Thymus (tissue), 11 donors: ENCODE measurements around the gene PSMA5. TPM values are rescaled to one million over a fixed set of nuclear protein-coding genes. Genes with fewer than 3 reads are reported as not detected.

Experiments
- DNase-seq, 9 donors: peaks; one replicate each; pipeline ENCODE4 v3.0.0-alpha.2; 2013; ENCODE audit warnings: low spot score in 9 of 9, low read depth in 6 of 9, missing footprints in 1 of 9
- H3K27ac ChIP-seq, 2 donors: one replicate each; pipeline ENCODE4 v1.5.1; 2013; ENCODE audit warnings: control low read depth in 1 of 2, low read depth in 1 of 2, low read length in 1 of 2, mild to moderate bottlenecking in 1 of 2, moderate library complexity in 1 of 2
- H3K27me3 ChIP-seq, 2 donors: one replicate each; pipeline ENCODE4 v1.5.1; 2013; ENCODE audit warnings: low read length in 1 of 2; ENCODE audit not compliant: control insufficient read depth in 2 of 2, insufficient read depth in 1 of 2
- H3K36me3 ChIP-seq, 2 donors: one replicate each; pipeline ENCODE4 v1.5.1; 2013; ENCODE audit warnings: low read length in 1 of 2, mild to moderate bottlenecking in 1 of 2, moderate library complexity in 1 of 2; ENCODE audit not compliant: control insufficient read depth in 2 of 2, insufficient read depth in 2 of 2
- H3K4me1 ChIP-seq, 2 donors: one replicate each; pipeline ENCODE4 v1.5.1; 2013; ENCODE audit warnings: low read length in 2 of 2; ENCODE audit not compliant: control insufficient read depth in 2 of 2, insufficient read depth in 2 of 2
- H3K4me3 ChIP-seq, 2 donors: one replicate each; pipeline ENCODE4 v1.5.1; 2013; ENCODE audit warnings: low read length in 2 of 2, control low read depth in 1 of 2, mild to moderate bottlenecking in 1 of 2
- H3K9me3 ChIP-seq, 2 donors: one replicate each; pipeline ENCODE4 v1.5.1; 2013; ENCODE audit warnings: low read length in 1 of 2, mild to moderate bottlenecking in 1 of 2; ENCODE audit not compliant: control insufficient read depth in 2 of 2, insufficient read depth in 1 of 2
- WGBS: extraction: QIAGEN DNeasy Blood & Tissue Kit; methylation state at CpG from one replicate; pipeline ENCODE4 v1.1.7; 2013; 5-methylcytosine and 5-hydroxymethylcytosine counted together
- polyA plus RNA-seq: library from polyadenylated mRNA; stranded (reverse); fragments of 200-250 nt; gene quantifications from one replicate; pipeline ENCODE4 v1.2.3, GENCODE V29; 2013
- total RNA-seq: library from RNA; stranded (reverse); fragments of 120-200 nt; gene quantifications from one replicate; pipeline ENCODE4 v1.2.4, GENCODE V29; 2013
- donor health status: healthy.

PSMA5 gene
- total and polyA plus RNA-seq, 2 donors: 72.3 to 144 TPM

DNA sequence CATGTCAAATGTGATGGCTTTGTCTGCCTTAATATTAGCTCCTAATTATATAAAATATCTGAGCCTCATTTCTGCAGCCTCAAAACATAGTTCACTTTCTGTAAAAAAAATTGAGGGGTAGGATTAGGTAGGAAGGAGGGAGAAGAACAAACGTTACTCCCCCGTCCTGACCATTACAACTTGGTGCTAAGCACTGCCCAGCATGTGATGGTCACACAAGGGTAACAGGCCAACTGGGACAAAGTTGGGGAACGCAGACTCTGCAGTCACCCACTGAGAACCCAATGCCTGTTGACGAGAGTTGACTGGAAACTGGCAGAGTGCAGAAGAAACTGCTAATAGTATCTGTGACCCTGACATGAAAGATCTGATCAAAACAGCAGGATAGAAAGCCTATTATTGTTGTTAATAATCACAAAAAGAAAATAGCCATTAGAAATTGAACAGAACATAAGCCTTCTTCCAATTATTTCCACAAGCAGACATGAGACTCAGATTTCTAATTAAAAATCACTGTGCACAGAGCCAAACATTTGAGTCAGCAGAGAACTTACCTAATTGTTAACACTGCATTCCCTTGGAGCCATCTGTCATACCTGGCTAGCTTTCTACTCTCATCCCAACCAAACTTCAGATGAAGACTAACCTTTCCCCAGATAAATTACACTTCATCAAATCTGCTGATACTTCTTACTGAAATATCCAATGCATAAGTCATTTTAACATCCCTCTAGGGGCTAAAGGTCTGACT is 34.0 kb downstream of the PSMA5 start:
- H3K4me3 ChIP-seq: no peak overlapping the region
- 97% methylated on average over 4 of the region's 4 CpGs for WGBS
- peaks cover 5 to 9% of the 10 kb centered on the region in 2 donors for H3K4me1 ChIP-seq
- H3K27ac ChIP-seq: no peak overlapping the region
- DNase-seq: no peak
- peaks cover 3 to 10% of the 10 kb centered on the region in 2 donors for H3K27me3 ChIP-seq
- H3K36me3 ChIP-seq: no peaks in the 10 kb centered on the region
- H3K9me3 ChIP-seq: no peaks in the 10 kb centered on the region

DNA sequence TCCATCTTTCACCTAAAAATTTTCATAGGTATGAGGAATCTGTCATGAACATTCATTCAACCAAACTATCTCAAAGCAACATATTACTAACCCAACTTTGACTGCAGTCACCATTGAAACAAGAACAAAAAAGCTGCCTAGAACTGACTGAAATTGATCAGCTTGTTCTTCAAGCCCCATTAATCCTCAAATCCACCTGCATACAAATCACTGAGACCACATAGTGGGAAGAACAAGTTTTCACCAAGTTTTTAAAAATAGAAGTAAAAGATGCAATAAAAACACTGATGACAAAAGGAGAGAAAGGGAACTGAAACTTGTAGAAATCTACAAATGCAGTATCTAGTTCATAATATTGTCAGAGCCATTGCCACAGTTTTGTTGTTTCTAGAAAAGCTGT is 34.6 kb downstream of the PSMA5 start:
- H3K27me3 ChIP-seq: peaks cover 0 to 5% of the 10 kb centered on the region in 2 donors
- H3K9me3 ChIP-seq: no peaks in the 10 kb centered on the region
- no peak for DNase-seq
- no peak overlapping the region for H3K27ac ChIP-seq
- no peaks in the 10 kb centered on the region for H3K36me3 ChIP-seq
- H3K4me3 ChIP-seq: no peak overlapping the region
- H3K4me1 ChIP-seq: peaks cover 0 to 4% of the 10 kb centered on the region in 2 donors

DNA sequence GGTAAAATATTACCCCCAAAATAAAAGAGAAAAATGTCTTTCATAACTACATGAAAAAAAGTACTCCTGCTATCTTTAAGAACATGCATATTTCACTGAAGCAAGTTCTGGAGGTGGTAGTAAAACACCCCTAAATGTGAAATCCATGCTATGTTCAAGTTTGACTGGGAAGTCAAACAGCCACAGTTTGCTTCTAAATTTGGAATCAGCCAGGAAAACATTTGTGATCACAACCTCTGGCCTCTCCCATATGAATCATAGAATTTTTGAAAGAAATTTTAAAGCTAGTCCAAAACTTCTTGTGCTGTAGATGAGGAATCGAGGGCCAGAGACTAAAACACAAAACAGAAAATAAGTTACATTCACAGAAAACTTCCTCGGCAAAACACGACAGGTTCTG is 35.1 kb downstream of the PSMA5 start:
- 41% methylated on average over 3 of the region's 3 CpGs for WGBS
- no peak for DNase-seq

GRCh38 chr1:109389638-109390341 is 36.5 kb downstream of the PSMA5 start:
- H3K9me3 ChIP-seq: no peaks in the 10 kb centered on the region
- no peaks in the 10 kb centered on the region for H3K4me1 ChIP-seq
- H3K27ac ChIP-seq: no peak overlapping the region
- 81% methylated on average over 5 of the region's 5 CpGs for WGBS
- DNase-seq: no peak
- no peak overlapping the region for H3K4me3 ChIP-seq
- no peaks in the 10 kb centered on the region for H3K36me3 ChIP-seq
- no peaks in the 10 kb centered on the region for H3K27me3 ChIP-seq

More for the DNA sequence above, 35.1 kb downstream of the PSMA5 start:
- Histone ChIP-seq H3K36me3 (no peaks in the 10 kb centered on the region), H3K27me3 (no peaks in the 10 kb centered on the region), H3K4me3 (no peak overlapping the region), H3K27ac (no peak overlapping the region), H3K4me1 (no peaks in the 10 kb centered on the region), H3K9me3 (no peaks in the 10 kb centered on the region)

GRCh38 chr1:109388884-109389637 is 37.2 kb downstream of the PSMA5 start:
- H3K4me3 ChIP-seq: no peak overlapping the region
- WGBS: 85% methylated on average over 7 of the region's 7 CpGs
- no peak for DNase-seq
- no peak overlapping the region for H3K27ac ChIP-seq
- no peaks in the 10 kb centered on the region for H3K4me1 ChIP-seq
- no peaks in the 10 kb centered on the region for H3K9me3 ChIP-seq
- no peaks in the 10 kb centered on the region for H3K27me3 ChIP-seq
- no peaks in the 10 kb centered on the region for H3K36me3 ChIP-seq

- 98% methylated on average over 5 of the region's 5 CpGs for WGBS
These were observed 38.0 kb downstream of the PSMA5 start for GRCh38 chr1:109388208-109388711.

DNA sequence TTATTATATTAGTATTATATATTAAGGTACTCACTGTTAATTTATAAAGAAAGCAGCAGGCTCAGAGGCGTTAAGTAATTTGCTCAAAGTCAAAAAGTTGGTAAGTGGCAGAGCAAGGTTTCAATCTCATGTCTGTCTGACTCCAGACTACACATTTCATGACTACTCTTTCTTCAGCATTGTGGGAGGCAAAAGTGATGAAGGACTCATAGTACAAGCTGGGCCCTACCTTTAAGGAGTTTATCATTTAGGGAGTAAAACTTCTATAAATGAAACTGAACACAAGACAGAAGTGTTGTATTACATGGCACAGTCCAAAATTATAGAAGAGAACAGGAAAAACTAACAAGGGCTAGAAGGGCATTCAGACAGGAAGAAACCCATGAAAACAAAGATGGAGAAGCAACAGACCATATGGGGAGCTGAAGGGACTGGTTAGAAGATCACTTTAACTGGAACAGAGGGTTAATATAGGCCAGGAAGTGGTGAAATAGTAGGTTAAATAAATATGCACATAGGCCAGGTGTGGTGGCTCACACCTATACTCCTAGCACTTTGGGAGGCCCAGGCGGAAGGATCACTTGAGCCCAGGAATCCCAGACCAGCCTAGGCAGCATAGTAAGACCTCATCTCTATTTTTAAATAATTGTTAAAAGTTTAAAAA is 40.1 kb downstream of the PSMA5 start:
- H3K4me3 ChIP-seq: no peak overlapping the region
- H3K27me3 ChIP-seq: no peaks in the 10 kb centered on the region
- H3K9me3 ChIP-seq: no peaks in the 10 kb centered on the region
- H3K36me3 ChIP-seq: no peaks in the 10 kb centered on the region
- no peak overlapping the region for H3K27ac ChIP-seq
- H3K4me1 ChIP-seq: no peaks in the 10 kb centered on the region
- DNase-seq: no peak
- 96% methylated on average over 2 of the region's 2 CpGs for WGBS

More at GRCh38 chr1:109388208-109388711, 38.0 kb downstream of the PSMA5 start:
- no peak overlapping the region for H3K4me3 ChIP-seq
- H3K4me1 ChIP-seq: no peaks in the 10 kb centered on the region
- H3K27ac ChIP-seq: no peak overlapping the region
- DNase-seq: no peak
- no peaks in the 10 kb centered on the region for H3K36me3 ChIP-seq
- no peaks in the 10 kb centered on the region for H3K9me3 ChIP-seq
- no peaks in the 10 kb centered on the region for H3K27me3 ChIP-seq

GRCh38 chr1:109385417-109385816 is 40.8 kb downstream of the PSMA5 start:
- no peaks in the 10 kb centered on the region for H3K4me1 ChIP-seq
- 96% methylated on average over 2 of the region's 2 CpGs for WGBS
- no peak overlapping the region for H3K27ac ChIP-seq
- no peaks in the 10 kb centered on the region for H3K9me3 ChIP-seq
- DNase-seq: no peak
- no peak overlapping the region for H3K4me3 ChIP-seq
- H3K27me3 ChIP-seq: no peaks in the 10 kb centered on the region
- no peaks in the 10 kb centered on the region for H3K36me3 ChIP-seq
